Kidney capillary endothelial cell (primary cell): Measurements from ENCODE around the gene BASP1.
"Not testable (repeated sequence)": the region's sequence is repeated elsewhere in the genome, so short reads cannot be mapped to it uniquely, and the experiment has no call there.

Experiments
- DNase-seq: peaks from one replicate; pipeline ENCODE4 v3.0.0-alpha.2; 2018; ENCODE audit warnings: low spot score

BASP1 gene

GRCh38 chr5:17289681-17290539 lies 72.5 kb downstream of the BASP1 start:
- DNase-seq: no peak

- DNase-seq: no peak
Measured at GRCh38 chr5:17290540-17290974, 73.1 kb downstream of the BASP1 start.

GRCh38 chr5:17292434-17293015 lies 75.1 kb downstream of the BASP1 start:
- DNase-seq: no peak

GRCh38 chr5:17294639-17295311 lies 77.3 kb downstream of the BASP1 start:
- DNase-seq: no peak

- DNase-seq: no peak
Measured at GRCh38 chr5:17295671-17296070, 78.2 kb downstream of the BASP1 start.

- DNase-seq: no peak
Measured at GRCh38 chr5:17302106-17302505, 84.7 kb downstream of the BASP1 start.

- DNase-seq: no peak
Measured at GRCh38 chr5:17302604-17303003, 85.2 kb downstream of the BASP1 start.

GRCh38 chr5:17304282-17304681 lies 86.9 kb downstream of the BASP1 start:
- no peak for DNase-seq

GRCh38 chr5:17305017-17305416 lies 87.6 kb downstream of the BASP1 start:
- no peak for DNase-seq

GRCh38 chr5:17305964-17306725 lies 88.7 kb downstream of the BASP1 start:
- DNase-seq: no peak

- no peak for DNase-seq
Measured at GRCh38 chr5:17306726-17307091, 89.3 kb downstream of the BASP1 start.

- DNase-seq: not testable (repeated sequence)
Measured at GRCh38 chr5:17307440-17307839, 90.0 kb downstream of the BASP1 start.

- no peak for DNase-seq
Measured at GRCh38 chr5:17308326-17309065, 91.1 kb downstream of the BASP1 start.

- no peak for DNase-seq
Measured at GRCh38 chr5:17309462-17309861, 92.0 kb downstream of the BASP1 start.

- DNase-seq: not testable (repeated sequence)
Measured at GRCh38 chr5:17310502-17310901, 93.1 kb downstream of the BASP1 start.

- DNase-seq: not testable (repeated sequence)
Measured at GRCh38 chr5:17311811-17312210, 94.4 kb downstream of the BASP1 start.

- no peak for DNase-seq
Measured at GRCh38 chr5:17312358-17312757, 94.9 kb downstream of the BASP1 start.

- no peak for DNase-seq
Measured at GRCh38 chr5:17314907-17315471, 97.6 kb downstream of the BASP1 start.

GRCh38 chr5:17315710-17316221 lies 98.3 kb downstream of the BASP1 start:
- no peak for DNase-seq

GRCh38 chr5:17316970-17317459 lies 99.6 kb downstream of the BASP1 start:
- no peak for DNase-seq

GRCh38 chr5:17317473-17317872 lies 100.0 kb downstream of the BASP1 start:
- no peak for DNase-seq
